ENCODE results near the gene ZNF282. TPM values are rescaled to one million over a fixed set of nuclear protein-coding genes. Genes with fewer than 3 reads are reported as not detected.
"Not testable (repeated sequence)": the region's sequence is repeated elsewhere in the genome, so short reads cannot be mapped to it uniquely, and the experiment has no call there.

The ZNF282 gene
- total and polyA plus RNA-seq, 12 donors: 6.7 to 19.9 (median 12.3) TPM

GRCh38 chr7:149245244-149245643 lies 49.9 kb downstream of the ZNF282 start:
- peaks cover 7 to 17% (median 12%) of the 10 kb centered on the region in 9 donors for H3K4me1 ChIP-seq
- H3K36me3 ChIP-seq: peaks cover 0 to 12% (median 0%) of the 10 kb centered on the region in 9 donors
- DNase-seq: no peak
- H3K9me3 ChIP-seq: peaks cover 0 to 15% (median 4%) of the 10 kb centered on the region in 11 donors
- WGBS, 2 donors: 78 to 79% methylated on average over 5 of the region's 5 CpGs
- ATAC-seq: no peak
- intact Hi-C loops (cut with DNase I): no loop called here
- H3K27me3 ChIP-seq: no peaks in the 10 kb centered on the region
- no peak overlapping the region for H3K4me3 ChIP-seq
- H3K27ac ChIP-seq: no peak overlapping the region
- TF ChIP-seq CTCF (IDR thresholded peaks at IDR 0.05): no peak

DNA sequence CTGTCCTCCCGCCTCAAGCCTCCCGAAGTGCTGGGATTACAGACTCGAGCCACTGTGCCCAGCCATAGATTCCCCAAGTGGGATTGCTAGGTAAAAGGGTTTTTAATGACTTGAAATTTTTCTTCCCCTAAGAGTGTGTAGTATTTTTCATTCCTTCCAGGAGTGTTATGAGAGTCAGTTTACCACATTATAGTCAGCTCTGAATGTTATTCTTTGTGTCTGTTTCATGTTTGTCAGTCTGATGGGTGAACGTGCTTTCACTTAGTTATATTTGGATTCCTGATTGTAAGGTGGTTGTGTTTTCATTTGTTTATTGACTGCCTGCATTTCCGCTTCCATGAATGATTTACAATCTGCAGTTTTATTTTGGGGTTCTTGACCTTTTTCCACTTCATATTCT lies 50.4 kb downstream of the ZNF282 start:
- Histone ChIP-seq H3K27me3 (no peaks in the 10 kb centered on the region), H3K9me3 (peaks cover 0 to 15% (median 4%) of the 10 kb centered on the region in 11 donors), H3K4me3 (no peak overlapping the region), H3K4me1 (peaks cover 3 to 12% (median 7%) of the 10 kb centered on the region in 9 donors), H3K27ac (no peak overlapping the region), H3K36me3 (peaks cover 0 to 17% (median 0%) of the 10 kb centered on the region in 9 donors)
- TF ChIP-seq CTCF (IDR thresholded peaks at IDR 0.05): no peak
- ATAC-seq (no peak), DNase-seq (no peak)
- intact Hi-C loops (cut with DNase I): no loop called here
- WGBS, 2 donors: 81 to 84% methylated on average over 5 of the region's 5 CpGs

- DNase-seq (no peak), ATAC-seq (no peak)
- Histone ChIP-seq H3K27ac (no peak overlapping the region), H3K9me3 (no peaks in the 10 kb centered on the region), H3K36me3 (peaks cover 0 to 47% (median 22%) of the 10 kb centered on the region in 9 donors), H3K4me3 (no peak overlapping the region), H3K27me3 (no peaks in the 10 kb centered on the region), H3K4me1 (peaks cover 0 to 6% (median 0%) of the 10 kb centered on the region in 9 donors)
- 80 to 81% methylated on average over 3 of the region's 3 CpGs for WGBS, 2 donors
- TF ChIP-seq CTCF (IDR thresholded peaks at IDR 0.05): no peak
- intact Hi-C loops (cut with DNase I): no loop called here
These were observed 53.4 kb downstream of the ZNF282 start for GRCh38 chr7:149248777-149249176.

DNA sequence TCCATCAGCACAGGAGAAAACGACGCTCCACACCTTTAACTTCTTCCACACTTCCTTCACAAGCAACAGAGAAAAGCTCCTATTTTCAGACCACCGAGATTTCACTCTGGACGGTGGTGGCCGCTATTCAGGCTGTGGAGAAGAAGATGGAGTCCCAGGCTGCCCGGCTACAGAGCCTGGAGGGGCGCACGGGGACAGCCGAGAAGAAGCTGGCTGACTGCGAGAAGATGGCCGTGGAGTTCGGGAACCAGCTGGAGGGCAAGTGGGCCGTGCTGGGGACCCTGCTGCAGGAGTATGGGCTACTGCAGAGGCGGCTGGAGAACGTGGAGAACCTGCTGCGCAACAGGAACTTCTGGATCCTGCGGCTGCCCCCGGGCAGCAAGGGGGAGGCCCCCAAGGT lies 54.8 kb downstream of the ZNF282 start:
- not testable (repeated sequence) for H3K4me3 ChIP-seq, ATAC-seq, DNase-seq, H3K27ac ChIP-seq, H3K4me1 ChIP-seq, H3K27me3 ChIP-seq, H3K9me3 ChIP-seq
- intact Hi-C loops (cut with DNase I): loop anchor here in 2 of 10 donors (10.0 kb wide), 2 partner anchors 175 to 255 kb away; no protein-coding TSS in a partner anchor
- H3K36me3 ChIP-seq: peaks cover 0 to 61% (median 36%) of the 10 kb centered on the region in 9 donors
- WGBS, 2 donors: 94 to 95% methylated on average over 18 of the region's 18 CpGs

- 97 to 99% methylated on average over 10 of the region's 10 CpGs for WGBS, 2 donors
- H3K4me1 ChIP-seq, H3K4me3 ChIP-seq, H3K27me3 ChIP-seq, H3K9me3 ChIP-seq, DNase-seq, ATAC-seq, H3K27ac ChIP-seq: not testable (repeated sequence)
- intact Hi-C loops (cut with DNase I): loop anchor here in 2 of 10 donors (10.0 kb wide), 2 partner anchors 173 to 253 kb away; no protein-coding TSS in a partner anchor
- H3K36me3 ChIP-seq: peaks cover 0 to 75% (median 36%) of the 10 kb centered on the region in 9 donors
These were observed 56.2 kb downstream of the ZNF282 start for GRCh38 chr7:149251518-149251917.
